Measurements from ENCODE around the gene TP73. TPM values are rescaled to one million over a fixed set of nuclear protein-coding genes. Genes with fewer than 3 reads are reported as not detected.

TP73 gene
- total RNA-seq, 1 experiment from 2014 or later = 0.82 TPM

DNA sequence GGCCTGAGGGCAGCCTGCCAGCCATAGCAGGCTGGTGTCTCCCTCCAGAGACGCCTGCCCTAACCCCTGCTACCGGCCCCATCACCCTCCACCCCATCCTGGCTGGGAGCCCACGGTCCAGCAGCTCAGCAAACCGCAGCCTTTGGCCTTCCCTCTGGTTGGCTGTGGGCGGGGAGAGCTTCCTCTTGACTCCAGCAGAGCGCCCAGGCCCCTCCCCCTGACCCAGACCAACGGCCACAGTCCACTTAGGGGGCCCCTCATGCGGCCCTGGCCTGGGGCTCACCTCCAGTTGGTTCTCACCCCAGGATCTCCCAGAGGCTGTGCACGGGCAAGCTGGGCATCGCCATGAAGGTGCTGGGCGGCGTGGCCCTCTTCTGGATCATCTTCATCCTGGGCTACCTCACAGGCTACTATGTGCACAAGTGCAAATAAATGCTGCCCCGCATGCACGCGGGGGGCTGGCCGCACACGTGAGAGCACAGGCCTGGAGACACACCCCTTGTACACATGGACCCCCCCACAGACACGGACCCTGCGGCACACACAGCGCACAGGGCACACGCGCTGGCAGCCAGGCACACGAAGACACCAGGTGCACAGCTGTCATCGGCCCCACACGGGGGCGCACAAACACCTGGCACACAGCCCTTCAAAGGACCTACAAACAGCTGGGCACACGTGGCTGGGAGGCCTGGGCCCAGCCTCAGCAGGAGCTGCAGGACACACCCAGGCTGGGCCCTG is 123.3 kb downstream of the TP73 start:
- intact Hi-C loops (cut with micrococcal nuclease) = no loop called here
- no peaks in the 10 kb centered on the region for H3K27me3 Mint-ChIP-seq (ENCODE audit: insufficient read depth, unreplicated experiment)
- ChIA-PET POLR2A (interaction anchor here (0.7 to 1.9 kb wide), 3 partner anchors 18 to 27 kb away, joined by 4 to 7 read pairs (median 6); partner anchors contain the start of gene LRRC47), CTCF (interaction anchor here (0.7 to 1.8 kb wide), 5 partner anchors 11 to 180 kb away, joined by 3 to 8 read pairs (median 3); partner anchors contain the start of gene LRRC47)
- H3K4me3 Mint-ChIP-seq (ENCODE audit: unreplicated experiment) = no peak overlapping the region
- no TSS peak for BruUV-seq (replicated peaks)
- H3K36me3 Mint-ChIP-seq (ENCODE audit: insufficient read depth, unreplicated experiment) = peaks cover 18% of the 10 kb centered on the region
- H3K4me1 Mint-ChIP-seq (ENCODE audit: insufficient read depth, unreplicated experiment) = no peaks in the 10 kb centered on the region
- TF ChIP-seq, protein P1, sequence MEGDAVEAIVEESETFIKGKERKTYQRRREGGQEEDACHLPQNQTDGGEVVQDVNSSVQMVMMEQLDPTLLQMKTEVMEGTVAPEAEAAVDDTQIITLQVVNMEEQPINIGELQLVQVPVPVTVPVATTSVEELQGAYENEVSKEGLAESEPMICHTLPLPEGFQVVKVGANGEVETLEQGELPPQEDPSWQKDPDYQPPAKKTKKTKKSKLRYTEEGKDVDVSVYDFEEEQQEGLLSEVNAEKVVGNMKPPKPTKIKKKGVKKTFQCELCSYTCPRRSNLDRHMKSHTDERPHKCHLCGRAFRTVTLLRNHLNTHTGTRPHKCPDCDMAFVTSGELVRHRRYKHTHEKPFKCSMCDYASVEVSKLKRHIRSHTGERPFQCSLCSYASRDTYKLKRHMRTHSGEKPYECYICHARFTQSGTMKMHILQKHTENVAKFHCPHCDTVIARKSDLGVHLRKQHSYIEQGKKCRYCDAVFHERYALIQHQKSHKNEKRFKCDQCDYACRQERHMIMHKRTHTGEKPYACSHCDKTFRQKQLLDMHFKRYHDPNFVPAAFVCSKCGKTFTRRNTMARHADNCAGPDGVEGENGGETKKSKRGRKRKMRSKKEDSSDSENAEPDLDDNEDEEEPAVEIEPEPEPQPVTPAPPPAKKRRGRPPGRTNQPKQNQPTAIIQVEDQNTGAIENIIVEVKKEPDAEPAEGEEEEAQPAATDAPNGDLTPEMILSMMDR (IDR thresholded peaks at IDR 0.05; ENCODE audit: unreplicated experiment) = peak; percentile 34
- no peaks in the 10 kb centered on the region for H3K9me3 Mint-ChIP-seq (ENCODE audit: unreplicated experiment)
- H3K27ac Mint-ChIP-seq (ENCODE audit: low read depth, unreplicated experiment) = no peak overlapping the region
- DNase-seq (ENCODE audit: unreplicated experiment) = peak; percentile 59

GRCh38 chr1:3776231-3776961 is 124.1 kb downstream of the TP73 start:
- Mint-ChIP-seq H3K27ac (ENCODE audit: low read depth, unreplicated experiment) (no peak overlapping the region), H3K4me1 (ENCODE audit: insufficient read depth, unreplicated experiment) (no peaks in the 10 kb centered on the region), H3K9me3 (ENCODE audit: unreplicated experiment) (no peaks in the 10 kb centered on the region), H3K36me3 (ENCODE audit: insufficient read depth, unreplicated experiment) (peaks cover 26% of the 10 kb centered on the region), H3K27me3 (ENCODE audit: insufficient read depth, unreplicated experiment) (no peaks in the 10 kb centered on the region), H3K4me3 (ENCODE audit: unreplicated experiment) (no peak overlapping the region)
- DNase-seq (ENCODE audit: unreplicated experiment) = no peak
- TF ChIP-seq, protein P1 (IDR thresholded peaks at IDR 0.05; ENCODE audit: unreplicated experiment) = no peak
- BruUV-seq (replicated peaks) = no TSS peak
- POLR2A ChIA-PET = interaction anchor here (1.2 to 1.9 kb wide), 2 partner anchors 17 to 20 kb away, joined by 6 to 7 read pairs; partner anchors contain the start of gene LRRC47
- intact Hi-C loops (cut with micrococcal nuclease) = no loop called here
- CTCF ChIA-PET = interaction anchor here (0.6 to 1.8 kb wide), 5 partner anchors 10 to 180 kb away, joined by 3 to 8 read pairs (median 3); partner anchors contain the start of gene LRRC47

DNA sequence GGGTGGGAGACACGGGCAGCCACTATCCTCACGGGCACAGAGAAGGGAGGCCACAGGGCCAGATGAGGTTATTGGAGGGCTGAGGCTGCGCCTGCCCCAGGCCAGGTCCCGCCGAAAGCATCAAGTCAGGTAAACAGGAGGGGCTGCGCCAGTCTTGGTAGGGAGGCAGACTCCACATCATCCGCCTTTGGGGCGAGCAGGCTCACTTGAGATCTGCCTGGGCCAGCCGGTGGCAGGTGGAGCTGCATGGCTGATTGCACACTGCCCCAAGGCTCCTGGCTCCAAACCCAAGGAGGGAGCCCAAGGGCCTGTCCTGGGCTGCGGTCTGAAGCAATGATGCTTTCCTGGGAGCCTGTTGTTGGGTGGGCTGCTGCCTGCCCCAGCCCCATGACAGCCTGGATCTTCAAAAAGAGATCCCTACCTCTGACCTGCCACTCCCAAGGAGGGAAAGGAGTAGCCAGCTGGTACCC is 124.8 kb downstream of the TP73 start:
- POLR2A ChIA-PET = interaction anchor here (1.2 kb wide), 1 partner anchor 19 kb away, joined by 6 read pairs; the partner anchor contains the start of gene LRRC47
- Mint-ChIP-seq H3K4me1 (ENCODE audit: insufficient read depth, unreplicated experiment) (no peaks in the 10 kb centered on the region), H3K4me3 (ENCODE audit: unreplicated experiment) (no peak overlapping the region), H3K27ac (ENCODE audit: low read depth, unreplicated experiment) (no peak overlapping the region), H3K27me3 (ENCODE audit: insufficient read depth, unreplicated experiment) (no peaks in the 10 kb centered on the region), H3K36me3 (ENCODE audit: insufficient read depth, unreplicated experiment) (peaks cover 31% of the 10 kb centered on the region), H3K9me3 (ENCODE audit: unreplicated experiment) (no peaks in the 10 kb centered on the region)
- BruUV-seq (replicated peaks) = no TSS peak
- intact Hi-C loops (cut with micrococcal nuclease) = no loop called here
- CTCF ChIA-PET = no interaction called here
- TF ChIP-seq, protein P1 (IDR thresholded peaks at IDR 0.05; ENCODE audit: unreplicated experiment) = no peak
- DNase-seq (ENCODE audit: unreplicated experiment) = no peak
